GM12801 (cell line): Measurements from ENCODE around the gene ABCA5.

Experiments
- TF ChIP-seq, protein P1 (sequence below): IDR thresholded peaks from one replicate; pipeline ENCODE4 v1.5.1; 2011; ENCODE audit warnings: control low read depth; ENCODE audit not compliant: insufficient read length; ENCODE audit errors: extremely low read depth

Gene ABCA5

DNA sequence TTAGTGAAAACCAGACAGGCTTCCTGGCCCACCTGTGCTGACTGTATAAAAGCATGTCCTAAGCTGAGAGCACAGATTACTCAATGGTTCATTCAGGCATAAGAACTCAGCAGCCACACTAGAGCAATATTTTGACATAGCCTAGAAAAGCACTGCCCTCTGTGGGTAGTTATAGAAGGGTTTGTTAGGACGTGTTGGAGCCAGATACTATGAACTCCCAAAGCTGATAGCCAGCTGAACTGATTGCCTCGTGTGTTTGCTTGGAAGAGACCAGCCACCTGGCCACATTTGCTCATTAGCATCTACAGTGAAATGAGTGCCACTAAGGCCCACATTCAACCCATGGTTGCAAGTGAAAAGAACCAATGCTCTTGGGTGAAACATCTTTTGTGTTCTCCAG is 30.8 kb upstream of the ABCA5 start:
- TF ChIP-seq, protein P1, sequence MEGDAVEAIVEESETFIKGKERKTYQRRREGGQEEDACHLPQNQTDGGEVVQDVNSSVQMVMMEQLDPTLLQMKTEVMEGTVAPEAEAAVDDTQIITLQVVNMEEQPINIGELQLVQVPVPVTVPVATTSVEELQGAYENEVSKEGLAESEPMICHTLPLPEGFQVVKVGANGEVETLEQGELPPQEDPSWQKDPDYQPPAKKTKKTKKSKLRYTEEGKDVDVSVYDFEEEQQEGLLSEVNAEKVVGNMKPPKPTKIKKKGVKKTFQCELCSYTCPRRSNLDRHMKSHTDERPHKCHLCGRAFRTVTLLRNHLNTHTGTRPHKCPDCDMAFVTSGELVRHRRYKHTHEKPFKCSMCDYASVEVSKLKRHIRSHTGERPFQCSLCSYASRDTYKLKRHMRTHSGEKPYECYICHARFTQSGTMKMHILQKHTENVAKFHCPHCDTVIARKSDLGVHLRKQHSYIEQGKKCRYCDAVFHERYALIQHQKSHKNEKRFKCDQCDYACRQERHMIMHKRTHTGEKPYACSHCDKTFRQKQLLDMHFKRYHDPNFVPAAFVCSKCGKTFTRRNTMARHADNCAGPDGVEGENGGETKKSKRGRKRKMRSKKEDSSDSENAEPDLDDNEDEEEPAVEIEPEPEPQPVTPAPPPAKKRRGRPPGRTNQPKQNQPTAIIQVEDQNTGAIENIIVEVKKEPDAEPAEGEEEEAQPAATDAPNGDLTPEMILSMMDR, result no peak

DNA sequence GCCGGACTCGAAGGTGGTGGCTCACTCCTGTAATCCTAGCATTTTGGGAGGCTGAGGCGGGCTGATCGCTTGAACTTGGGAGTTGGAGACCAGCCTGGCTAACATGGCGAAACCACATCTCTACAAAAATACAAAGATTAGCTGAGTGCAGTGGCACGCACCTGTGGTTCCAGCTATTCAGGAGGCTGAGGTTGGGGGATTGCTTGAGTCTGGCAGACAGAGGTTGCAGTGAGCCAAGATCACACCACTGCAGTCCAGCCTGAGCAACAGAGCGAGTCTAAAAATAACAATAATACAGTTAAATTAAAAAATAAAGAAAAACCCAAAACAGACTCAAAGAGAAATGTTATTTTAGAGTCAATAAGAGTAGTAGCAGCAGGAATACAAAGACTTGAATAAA is 29.7 kb upstream of the ABCA5 start:
- TF ChIP-seq, protein P1, result no peak

DNA sequence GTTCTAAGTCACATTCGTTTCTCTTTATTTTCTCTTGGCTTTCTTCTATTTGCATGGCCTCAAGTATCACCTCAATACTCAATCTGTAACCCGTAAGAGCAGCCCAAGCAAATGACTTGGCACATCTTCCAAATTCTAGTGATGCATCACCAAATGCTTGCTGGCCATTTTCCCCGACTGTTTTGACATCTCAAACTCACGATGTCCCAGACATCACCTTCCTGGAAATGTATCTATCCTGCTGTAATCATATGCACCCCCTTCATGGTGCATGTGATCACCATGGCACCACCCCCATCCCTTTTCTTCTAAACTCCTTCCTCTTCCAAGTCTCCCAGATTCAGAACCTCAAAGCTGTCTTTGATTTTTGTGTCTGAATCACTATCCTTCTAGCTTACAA is 24.0 kb upstream of the ABCA5 start:
- TF ChIP-seq, protein P1, result no peak

DNA sequence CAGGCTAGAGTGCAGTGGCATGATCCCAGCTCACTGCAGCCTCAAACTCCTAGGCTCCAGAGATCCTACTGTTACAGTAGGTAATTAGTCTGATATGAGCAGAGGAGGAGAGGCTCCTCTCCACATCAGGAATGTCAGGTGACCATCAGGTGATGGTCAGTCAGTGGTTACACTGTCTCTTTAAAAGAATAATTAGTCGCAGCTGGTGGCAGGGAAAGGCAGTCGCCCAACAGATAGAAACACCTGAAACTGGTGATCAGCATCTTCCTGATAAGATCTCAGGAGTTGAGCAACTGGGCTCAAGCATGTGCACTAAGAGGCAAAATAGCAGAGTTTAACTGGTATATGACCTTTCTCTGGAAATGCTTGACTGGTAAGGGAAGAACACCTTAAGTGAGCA is 21.5 kb upstream of the ABCA5 start:
- TF ChIP-seq, protein P1, result no peak

DNA sequence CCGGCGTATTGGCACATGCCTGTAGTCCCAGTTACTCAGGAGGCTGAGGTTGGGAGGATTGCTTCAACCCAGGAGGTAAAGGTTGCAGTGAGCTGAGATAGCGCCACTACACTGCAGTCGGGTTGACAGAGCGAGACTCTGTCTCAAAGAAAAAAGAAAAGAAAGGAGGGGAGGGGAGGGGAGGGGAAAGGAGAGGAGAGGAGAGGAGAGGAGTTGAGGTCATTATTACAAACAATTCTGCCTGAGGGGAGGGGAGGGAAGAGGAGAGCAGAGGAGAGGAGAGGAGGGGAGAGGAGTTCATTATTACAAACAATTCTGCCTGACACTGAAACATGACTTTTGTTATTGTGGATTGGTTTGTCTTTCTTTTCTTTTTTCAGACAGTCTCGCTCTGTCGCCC is 19.8 kb upstream of the ABCA5 start:
- TF ChIP-seq, protein P1, result no peak

DNA sequence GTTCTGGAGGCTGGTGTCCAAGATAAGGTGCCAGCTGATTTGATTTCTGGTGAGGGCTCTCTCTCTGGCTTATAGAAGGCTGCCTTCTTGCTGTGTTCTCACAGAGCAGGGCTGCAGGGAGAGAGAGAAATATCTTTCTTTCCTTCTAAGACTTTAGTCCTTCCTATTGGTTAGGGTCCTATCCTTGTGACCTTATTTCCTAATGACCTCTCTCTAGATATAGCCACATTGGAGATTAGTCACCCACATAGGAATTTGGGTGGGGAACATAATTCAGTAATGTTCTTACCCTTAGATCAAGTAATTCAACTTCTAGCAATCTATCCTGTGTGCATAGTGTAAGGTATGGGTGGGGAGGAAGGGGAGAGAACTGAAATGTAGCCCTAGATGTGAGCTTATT is 18.0 kb upstream of the ABCA5 start:
- TF ChIP-seq, protein P1, result no peak

DNA sequence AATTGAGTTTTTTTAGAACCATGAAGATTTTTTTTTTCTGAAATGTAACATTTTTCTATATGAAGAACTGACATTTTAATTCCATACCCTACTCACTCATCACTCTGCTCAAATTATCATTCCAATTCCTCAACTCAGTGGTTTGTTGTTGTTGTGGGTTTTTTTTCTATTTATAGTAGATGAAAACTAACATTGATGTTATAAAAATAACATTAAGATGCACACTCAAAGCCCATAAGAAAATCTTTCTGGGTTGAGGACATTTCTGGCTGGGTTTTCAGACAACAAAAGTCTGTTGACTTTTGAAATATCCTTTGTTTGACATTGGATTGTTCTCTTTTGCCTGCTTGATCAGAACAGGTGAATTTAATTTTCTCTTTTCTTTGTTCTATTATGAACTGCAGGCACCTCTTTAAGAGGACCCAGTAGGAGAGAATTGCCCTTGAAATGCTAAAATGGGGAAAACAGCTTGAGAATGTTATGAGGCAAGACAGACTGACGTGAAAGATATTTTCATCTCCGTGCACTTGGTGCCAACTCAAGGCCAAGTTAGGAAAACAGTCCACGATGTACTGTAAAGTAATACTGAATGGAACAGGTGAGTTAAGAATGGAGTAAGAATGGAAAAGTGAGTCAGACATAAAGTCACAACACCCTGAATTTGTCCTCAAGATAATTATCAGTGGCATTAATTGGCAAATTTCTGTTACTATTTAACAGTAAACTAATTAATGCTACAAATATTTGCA is 16.1 kb upstream of the ABCA5 start:
- TF ChIP-seq, protein P1, result no peak
